Hippocampal formation (tissue), 2 donors: ENCODE data around the gene PDE4D.
"Not testable (repeated sequence)": the region's sequence is repeated elsewhere in the genome, so short reads cannot be mapped to it uniquely, and the experiment has no call there.

ENCODE experiments used
- DNase-seq, 2 donors: peaks; one replicate each; lab custom pipeline; 2025; lab: John Stamatoyannopoulos, UW

Gene PDE4D

GRCh38 chr5:59607138-59607765 lies 286.3 kb downstream of the PDE4D start:
- DNase-seq: no peak

GRCh38 chr5:59605915-59606314 lies 287.6 kb downstream of the PDE4D start:
- no peak for DNase-seq

- no peak for DNase-seq
These were observed 289.4 kb downstream of the PDE4D start for GRCh38 chr5:59604111-59604510.

GRCh38 chr5:59600998-59601397 lies 292.5 kb downstream of the PDE4D start:
- DNase-seq: no peak

GRCh38 chr5:59600153-59600552 lies 293.4 kb downstream of the PDE4D start:
- no peak for DNase-seq

- peak in 1 of 2 donors; percentile 48 for DNase-seq
These were observed 293.8 kb downstream of the PDE4D start for GRCh38 chr5:59599729-59600128.

- no peak for DNase-seq
These were observed 295.0 kb downstream of the PDE4D start for GRCh38 chr5:59598547-59598874.

GRCh38 chr5:59597690-59598546 lies 295.6 kb downstream of the PDE4D start:
- DNase-seq: no peak

- DNase-seq: no peak
These were observed 296.8 kb downstream of the PDE4D start for GRCh38 chr5:59596586-59597350.

- not testable (repeated sequence) for DNase-seq
These were observed 299.4 kb downstream of the PDE4D start for GRCh38 chr5:59594118-59594517.

GRCh38 chr5:59593439-59594007 lies 300.0 kb downstream of the PDE4D start:
- DNase-seq: no peak

- no peak for DNase-seq
These were observed 301.4 kb downstream of the PDE4D start for GRCh38 chr5:59592101-59592500.

- DNase-seq: no peak
These were observed 302.4 kb downstream of the PDE4D start for GRCh38 chr5:59591162-59591561.

- no peak for DNase-seq
These were observed 304.6 kb downstream of the PDE4D start for GRCh38 chr5:59588922-59589321.

- DNase-seq: peak; percentile 74 to 92
These were observed 305.8 kb downstream of the PDE4D start for GRCh38 chr5:59587489-59588337.

- DNase-seq: no peak
These were observed 306.7 kb downstream of the PDE4D start for GRCh38 chr5:59586841-59587240.

GRCh38 chr5:59584858-59585846 lies 308.4 kb downstream of the PDE4D start:
- peak in 1 of 2 donors; percentile 4 for DNase-seq

GRCh38 chr5:59583810-59584562 lies 309.5 kb downstream of the PDE4D start:
- no peak for DNase-seq

- DNase-seq: no peak
These were observed 310.2 kb downstream of the PDE4D start for GRCh38 chr5:59583151-59583809.
